RKO (cell line): ENCODE measurements around the gene TMEM259.
"Not testable (repeated sequence)": the region's sequence is repeated elsewhere in the genome, so short reads cannot be mapped to it uniquely, and the experiment has no call there.

ENCODE experiments used
- DNase-seq: peaks from one replicate; pipeline ENCODE4 v3.0.0-alpha.2; 2016; ENCODE audit warnings: low spot score

TMEM259 gene

DNA sequence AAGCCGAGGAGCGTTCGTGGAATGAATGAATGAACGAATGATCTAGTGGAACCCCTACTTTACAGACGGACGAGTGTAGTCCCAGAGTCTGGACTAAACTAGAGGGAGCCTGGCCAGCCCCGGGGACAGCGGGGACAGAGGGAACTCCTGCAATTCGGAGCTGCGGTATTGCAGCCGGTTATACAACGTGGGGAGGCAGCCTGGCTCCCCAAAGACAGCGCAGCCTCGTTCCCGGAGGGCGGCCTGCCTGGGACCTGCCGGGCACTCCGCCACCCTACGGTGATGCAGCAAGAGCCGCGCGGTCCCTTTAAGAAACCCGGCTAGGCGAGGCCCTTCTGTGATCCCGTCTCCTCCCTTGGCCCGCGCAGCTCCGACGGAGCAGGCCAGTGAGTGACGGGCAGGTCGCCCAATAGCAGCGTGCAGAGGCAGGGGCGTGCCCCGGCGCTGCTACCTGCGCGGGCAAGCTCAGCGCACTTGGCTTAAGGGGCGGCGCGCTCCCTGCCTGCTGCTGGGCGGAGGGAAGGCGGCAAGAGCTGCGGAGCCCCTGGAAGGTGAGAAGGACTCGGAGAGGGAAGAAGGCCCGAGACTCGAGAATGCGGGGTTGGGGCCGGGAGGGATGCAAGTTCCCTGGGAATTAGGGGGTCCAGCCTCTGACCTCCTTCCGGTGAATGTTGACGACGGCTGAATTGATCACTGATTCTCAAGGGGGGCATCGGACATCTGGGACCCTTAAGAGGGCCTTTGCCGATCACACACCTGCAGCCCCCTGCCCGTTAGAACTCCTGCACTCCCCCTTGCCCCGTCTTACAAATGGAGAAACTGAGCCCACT, 18.9 kb upstream of the TMEM259 start, which contains the start of gene ABCA7:
Gene ABCA7 (plus strand): TSS at position 462 of the 830 bp plus-strand sequence. CDS start 1,255 bp downstream, outside the sequence.
- peak; percentile 98 for DNase-seq

DNA sequence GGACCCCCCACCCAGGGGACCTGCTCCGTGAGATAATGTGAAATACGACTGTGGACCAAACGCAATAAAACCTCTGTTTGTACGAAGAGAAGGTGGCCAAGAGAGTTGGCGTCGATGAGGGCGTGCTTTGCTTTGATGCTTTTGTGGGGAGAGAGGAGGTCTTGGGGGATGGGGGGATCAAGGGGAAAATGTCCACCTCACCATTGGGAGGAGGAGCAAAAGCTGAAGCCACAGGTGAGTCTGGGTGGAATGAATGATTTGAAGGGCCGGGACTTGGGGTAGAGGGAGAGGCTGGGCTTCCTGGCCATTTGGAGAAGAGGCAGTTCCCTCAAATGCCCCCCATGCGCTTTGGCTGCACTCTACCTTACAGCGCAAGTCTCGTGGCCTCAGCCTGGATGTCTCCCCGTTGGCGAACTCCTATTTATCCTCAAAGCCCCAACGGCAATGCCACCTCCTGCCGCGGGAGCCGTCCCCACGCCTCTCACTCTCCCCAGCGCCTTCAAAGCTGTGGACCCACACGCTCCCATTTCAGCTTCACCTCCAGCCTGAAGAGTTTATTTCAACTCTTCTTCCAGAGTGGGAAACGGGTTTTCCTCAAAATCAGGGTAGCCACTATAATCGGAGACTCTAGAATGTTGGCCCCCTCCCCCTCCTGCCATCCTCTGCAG, 18.2 kb upstream of the TMEM259 start:
- peak; percentile 29 for DNase-seq

DNA sequence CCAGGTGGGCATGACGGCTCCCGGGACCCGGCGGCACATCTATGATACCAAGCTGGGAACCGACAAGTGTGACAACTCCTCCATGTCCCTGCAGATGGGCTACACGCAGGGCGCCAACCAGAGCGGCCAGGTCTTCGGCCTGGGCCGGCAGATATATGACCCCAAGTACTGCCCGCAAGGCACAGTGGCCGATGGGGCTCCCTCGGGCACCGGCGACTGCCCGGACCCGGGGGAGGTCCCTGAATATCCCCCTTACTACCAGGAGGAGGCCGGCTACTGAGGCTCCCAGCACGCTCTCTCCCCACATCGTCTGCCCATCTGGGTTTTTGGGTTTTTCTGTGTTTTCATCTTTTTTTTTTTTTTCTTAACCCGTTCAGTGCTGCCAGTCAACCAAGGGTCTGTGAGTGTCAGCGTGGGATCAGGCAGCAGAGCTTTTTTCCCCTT, 16.7 kb upstream of the TMEM259 start:
- no peak for DNase-seq

DNA sequence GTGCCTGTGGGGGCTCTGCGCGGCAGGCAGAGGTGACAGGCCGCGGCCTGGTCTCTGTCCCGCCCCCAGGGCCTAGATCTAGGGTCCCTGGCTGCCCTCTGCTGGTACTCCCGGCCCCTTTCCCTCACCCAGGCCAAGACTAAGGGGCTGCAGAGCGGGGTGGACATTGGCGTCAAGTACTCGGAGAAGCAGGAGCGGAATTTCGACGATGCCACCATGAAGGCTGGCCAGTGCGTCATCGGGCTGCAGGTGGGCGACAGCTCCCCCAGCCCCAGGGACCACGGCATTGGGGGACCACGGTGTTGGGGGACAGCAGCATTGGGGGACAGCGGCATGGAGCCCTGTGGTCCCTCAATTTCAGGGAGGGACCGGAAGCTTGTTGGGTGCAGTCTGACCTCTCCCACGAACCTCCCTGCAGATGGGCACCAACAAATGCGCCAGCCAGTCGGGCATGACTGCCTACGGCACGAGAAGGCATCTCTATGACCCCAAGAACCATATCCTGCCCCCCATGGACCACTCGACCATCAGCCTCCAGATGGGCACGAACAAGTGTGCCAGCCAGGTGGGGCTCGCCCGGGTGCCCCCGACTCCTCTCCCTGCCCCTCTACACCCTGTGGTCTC, 15.2 kb upstream of the TMEM259 start:
- no peak for DNase-seq

DNA sequence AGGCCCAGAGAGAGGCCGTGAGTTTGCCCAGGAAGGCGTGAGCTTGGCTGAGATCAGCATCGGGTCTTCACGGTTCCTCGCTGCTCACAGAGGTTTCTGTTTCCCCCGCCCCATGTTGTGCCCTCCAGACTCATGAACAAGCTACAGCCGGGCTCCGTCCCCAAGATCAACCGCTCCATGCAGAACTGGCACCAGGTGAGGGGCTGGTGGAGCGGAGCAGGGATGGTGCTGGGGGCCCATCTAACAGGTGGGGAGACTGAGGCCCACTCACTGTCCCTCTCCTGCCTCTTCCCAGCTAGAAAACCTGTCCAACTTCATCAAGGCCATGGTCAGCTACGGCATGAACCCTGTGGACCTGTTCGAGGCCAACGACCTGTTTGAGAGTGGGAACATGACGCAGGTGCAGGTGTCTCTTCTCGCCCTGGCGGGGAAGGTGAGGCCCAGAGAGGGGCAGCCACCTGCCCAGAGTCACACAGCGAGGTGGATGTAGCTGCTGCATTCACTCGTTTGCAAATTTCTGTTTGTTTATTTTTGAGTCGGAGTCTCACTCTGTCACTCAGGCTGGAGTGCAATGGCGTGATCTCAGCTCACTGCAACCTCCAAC, 11.4 kb upstream of the TMEM259 start:
- DNase-seq: no peak

DNA sequence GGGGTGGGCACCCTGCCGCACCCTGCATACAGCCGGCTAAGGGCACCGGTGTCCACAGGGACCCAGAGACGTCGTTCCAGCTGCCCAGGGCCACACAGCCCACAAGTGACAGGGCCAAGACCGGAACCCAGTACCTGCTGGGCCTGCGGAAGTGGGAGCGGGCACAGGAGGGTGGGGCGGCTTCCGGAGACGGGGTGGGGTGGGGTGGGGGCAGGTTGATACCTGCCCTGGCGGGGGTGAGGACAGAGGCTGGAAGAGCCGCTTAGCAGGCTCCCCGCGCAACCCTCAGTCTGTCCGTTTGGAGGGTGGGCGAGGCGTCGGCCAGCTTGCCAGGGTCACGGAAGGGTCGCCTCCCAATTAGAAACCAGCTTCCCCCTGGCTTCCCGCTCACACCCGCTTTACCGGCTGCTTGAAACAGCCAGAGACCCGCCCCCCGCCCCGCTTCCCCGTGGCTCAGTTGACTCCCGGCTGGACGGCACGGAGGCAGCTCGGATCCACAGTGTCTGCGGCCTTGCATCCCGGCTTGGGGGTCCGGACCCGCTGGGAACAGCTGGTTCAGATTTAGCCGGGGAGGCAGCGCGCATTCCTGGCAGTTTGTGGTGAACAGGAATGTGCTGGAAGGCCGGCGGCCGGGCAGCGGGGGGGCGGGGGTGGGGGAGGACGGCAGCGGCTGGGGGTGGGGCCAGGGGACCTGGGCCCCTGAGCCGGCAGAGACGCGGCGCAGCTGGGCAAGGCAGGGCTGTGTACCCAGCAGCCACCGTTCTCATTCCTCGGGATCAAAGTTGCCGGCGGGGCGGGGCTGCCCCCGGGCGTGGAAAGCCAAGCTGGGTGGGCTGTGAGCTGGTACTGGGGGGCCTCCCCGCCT, 7.4 kb upstream of the TMEM259 start:
- DNase-seq: peak; percentile 61

GRCh38 chr19:1027650-1028061, 6.7 kb upstream of the TMEM259 start:
- no peak for DNase-seq

DNA sequence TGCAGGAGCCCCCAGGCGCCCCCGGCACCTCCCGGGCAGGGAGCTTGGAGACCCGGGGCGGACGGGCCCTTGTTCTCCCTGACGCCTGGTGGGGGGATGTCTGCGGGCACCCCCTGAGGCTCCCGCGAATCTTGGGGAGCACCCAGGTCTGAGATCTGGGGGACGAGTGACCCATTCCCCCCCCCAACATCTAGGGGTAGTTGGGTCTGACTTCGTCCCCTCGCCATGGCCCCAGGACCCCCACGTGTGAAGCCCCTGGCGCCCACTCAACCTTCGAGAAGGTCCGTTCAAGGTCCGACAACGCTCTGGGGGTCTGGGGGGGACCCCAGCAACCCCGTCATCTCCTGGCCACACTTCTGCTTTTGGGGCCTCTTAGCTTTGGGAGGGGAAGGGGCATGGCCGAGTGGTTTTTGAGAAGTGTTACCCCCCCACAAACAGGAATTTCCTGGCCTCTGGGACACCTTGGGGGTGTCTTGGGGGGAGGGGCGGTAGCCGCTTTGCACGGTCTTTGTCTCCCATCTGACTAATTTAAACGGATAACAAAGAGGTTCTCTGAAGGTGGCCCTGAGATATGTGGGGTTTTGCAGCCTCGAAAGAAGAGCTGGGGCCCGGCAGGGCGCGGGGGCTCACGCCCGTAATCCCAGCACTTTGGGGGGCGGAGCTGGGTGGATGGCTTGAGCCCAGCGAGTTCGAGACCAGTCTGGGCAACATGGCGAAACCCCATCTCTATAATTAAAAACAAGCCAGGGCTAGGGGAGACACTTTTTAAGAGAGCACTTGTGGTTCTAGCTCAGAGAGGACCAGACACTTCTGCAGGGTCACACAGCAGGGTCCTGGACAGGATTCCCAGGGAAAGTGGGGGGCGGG, 6.1 kb upstream of the TMEM259 start:
- DNase-seq: peak; percentile 55

- DNase-seq: peak; percentile 79
Measured at GRCh38 chr19:1025960-1026782, 5.2 kb upstream of the TMEM259 start, which contains the start of gene CNN2. Gene CNN2, plus strand, starts transcription at chr19:1026608. Its CDS starts 54 bp downstream, at chr19:1026662.

DNA sequence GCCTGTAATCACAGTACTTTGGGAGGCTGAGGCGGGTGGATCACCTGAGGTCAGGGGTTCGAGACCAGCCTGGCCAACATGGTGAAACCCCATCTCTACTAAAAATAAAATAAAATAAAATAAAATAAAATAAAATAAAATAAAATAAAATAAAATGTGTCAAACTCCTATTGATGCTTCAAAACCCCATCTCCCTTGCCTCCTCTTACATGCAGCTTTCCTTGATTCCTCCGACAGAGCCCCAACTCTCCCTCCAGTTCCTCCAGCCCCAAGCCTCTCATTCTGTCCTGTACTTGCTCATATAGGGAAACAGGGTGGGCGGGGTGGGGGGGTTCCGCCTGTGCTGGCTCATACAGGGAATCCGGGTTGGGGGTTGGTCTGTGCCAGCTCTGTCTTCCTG, 4.2 kb upstream of the TMEM259 start:
- not testable (repeated sequence) for DNase-seq

- DNase-seq: not testable (repeated sequence)
Measured at GRCh38 chr19:1023883-1024188, 2.9 kb upstream of the TMEM259 start.

DNA sequence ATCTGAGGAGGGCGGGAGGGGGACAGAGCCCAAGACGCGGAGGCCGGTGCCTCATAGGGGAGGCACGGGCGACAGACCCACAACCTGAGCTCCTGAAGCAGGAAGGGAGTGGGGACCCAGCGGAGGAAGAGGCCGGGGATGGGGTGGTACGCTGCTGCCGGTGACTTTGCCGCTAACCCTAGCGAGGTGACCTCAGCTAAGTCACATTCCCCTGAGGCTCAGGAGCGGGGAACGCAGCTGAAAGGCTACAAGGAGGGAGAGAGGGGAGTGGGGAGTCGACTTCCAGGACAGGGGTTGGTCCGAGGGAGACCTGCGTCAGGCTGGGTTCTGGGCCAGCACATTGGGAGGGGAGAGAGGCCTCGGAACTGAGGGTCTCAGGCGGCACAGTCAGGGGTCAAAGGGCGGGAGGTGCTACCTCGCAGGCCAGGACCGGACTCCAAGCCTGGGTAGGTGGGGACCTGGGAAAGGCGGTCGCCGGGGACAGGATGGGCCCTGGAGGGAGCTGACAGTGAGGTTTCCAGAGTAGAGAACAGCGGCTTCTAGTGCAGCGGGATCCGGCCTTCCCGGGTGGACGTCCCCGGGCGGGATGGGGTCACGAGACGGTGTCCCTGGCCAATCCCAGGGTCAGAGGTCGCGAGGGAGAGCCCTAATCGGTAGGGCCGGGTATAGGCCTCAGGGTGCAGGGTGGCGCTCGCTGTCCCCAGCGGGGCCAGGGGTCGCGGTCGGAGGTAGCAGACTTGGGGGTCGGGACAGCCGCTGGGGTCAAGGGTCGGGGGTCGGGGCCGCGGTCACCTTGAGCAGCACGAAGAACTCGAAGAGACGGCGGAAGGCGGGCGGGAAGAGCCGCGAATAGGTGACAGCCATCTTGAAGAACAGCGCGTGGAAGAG, 699 bp downstream of the TMEM259 start:
- peak; percentile 41 for DNase-seq

GRCh38 chr19:1019616-1019961, 1.3 kb downstream of the TMEM259 start:
- no peak for DNase-seq

- DNase-seq: no peak
Measured at GRCh38 chr19:1018932-1019615, 1.8 kb downstream of the TMEM259 start.

- no peak for DNase-seq
Measured at GRCh38 chr19:1018393-1018792, 2.5 kb downstream of the TMEM259 start.

- no peak for DNase-seq
Measured at GRCh38 chr19:1017906-1018305, 3.0 kb downstream of the TMEM259 start.

DNA sequence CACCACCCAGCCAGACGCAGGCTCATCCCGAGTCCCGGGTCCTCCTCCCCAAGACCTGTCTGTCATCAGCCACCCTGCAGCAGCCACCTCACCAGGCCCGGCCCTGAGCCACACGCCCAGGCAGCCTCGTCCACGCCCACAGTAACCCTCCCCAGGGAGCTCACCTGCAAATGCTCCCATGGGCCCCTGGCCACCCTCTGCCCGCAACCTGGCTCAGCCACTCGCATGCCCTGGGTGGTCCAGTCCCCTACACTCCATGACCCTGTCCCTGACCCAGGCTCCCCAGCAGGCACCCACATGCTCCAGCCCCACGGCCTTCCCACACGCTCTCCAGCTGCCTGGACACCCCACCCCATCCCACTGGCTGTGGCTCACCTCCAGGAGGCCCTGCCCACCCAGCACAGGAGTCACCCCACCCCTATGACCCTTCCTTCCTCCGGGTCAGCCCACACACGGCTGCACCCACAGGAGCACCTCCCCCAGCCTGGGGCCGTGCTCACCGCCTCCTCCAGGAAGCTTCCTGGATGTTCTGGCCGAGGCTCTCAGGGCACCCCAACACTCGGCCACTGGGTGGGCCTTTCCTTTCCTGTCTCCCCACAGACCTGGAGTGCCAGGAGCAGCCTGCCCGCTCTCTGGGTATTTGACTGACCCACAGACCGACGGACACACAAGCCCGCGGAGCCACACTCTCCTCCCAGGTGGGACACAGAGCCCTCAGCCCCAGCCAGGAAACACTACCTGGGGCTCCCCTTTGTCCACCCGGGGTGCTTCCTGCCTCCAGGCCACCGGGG, 3.6 kb downstream of the TMEM259 start:
- no peak for DNase-seq
